ENCODE data around the gene PDLIM7. TPM values are rescaled to one million over a fixed set of nuclear protein-coding genes. Genes with fewer than 3 reads are reported as not detected.
"Not testable (repeated sequence)": the region's sequence is repeated elsewhere in the genome, so short reads cannot be mapped to it uniquely, and the experiment has no call there.

PDLIM7 gene
- polyA plus RNA-seq, 4 donors, result 82.9 to 129 (median 96.9) TPM

DNA sequence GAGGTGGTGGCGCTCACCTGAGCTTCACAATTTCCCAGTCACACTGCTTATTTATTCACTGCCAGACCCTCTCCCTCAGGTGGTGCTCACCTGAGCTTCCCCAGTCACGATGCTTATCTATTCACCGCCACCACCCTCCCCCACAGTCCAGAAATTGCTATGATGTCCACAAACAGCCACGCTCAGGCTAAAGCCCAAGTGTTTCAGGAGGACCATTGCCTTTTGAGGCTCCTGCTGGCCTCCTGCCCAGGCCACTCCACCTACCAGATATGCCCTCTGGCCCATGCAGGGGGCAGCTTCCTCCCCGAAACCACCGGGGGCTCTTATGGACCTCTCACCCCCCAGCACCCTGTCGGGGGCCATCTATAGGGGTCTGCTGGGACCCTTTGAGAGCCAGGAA, 4.6 kb downstream of the PDLIM7 start:
- no peak for DNase-seq (ENCODE audit: low read depth in 4 of 4, low spot score in 3 of 4)

DNA sequence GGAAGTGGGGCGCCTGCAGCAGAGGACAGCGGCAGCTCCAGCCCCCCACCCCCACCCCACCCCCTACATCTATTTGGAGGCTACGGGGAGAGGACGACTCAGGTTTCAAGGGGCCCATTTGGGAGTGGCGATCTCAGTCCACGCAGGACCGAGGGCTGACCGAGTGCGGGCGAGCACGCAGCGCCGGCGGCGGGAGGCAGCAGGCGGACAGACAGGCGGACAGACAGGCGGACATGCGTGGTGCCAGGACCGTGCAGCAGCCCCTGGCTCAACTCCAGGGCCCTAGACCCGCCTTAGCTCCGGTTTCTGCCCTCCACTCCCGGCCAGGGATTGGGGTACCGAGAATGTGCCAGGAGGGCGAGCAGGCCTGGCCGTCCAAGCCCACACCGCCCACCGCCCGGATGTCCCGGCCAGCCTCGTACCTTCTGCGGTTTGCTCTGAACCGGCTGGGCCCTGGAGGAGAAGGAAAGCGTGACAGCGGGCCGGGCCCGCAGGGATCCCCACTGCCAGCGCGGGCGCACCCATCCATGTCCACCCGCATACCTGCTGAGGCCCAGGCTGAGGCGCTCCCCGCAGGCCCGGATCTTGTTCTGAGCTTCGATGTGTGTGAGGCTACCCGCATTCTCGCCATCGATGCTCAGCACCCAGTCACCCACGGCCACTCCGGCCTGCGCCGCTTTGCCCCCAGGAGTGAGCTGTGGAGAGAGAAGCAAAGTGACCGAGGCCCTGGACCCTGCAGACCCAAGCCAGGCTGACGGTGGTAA, 5.2 kb downstream of the PDLIM7 start:
- no peak for DNase-seq (ENCODE audit: low read depth in 4 of 4, low spot score in 3 of 4)

DNA sequence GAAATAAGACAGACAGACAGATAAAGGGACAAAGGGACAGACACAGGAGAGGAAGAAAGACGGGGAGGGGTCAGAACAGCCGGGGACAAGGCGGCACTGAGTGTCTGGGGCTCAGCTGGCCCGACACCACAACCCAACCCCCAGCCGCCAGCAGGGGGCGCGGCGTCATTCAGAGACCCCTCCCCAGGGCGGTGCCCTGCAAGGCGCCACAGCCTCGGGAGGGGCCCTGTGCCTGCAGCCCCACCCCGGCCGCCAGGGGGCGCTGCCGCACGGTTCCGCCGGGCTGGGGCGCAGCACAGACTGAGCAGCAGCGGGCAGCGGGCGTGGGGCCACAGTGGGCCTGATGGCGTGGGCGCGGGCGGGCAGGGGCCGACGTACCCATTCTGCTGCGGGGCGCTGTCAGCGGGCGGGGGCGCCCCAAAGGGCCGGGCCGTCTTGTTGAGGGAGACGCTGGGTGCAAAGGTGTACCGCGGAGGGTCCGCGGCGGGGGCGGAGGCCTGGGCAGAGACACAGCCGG, 5.9 kb downstream of the PDLIM7 start:
- no peak for DNase-seq (ENCODE audit: low read depth in 4 of 4, low spot score in 3 of 4)

- no peak for DNase-seq (ENCODE audit: low read depth in 4 of 4, low spot score in 3 of 4)
These were observed 6.4 kb downstream of the PDLIM7 start for GRCh38 chr5:177490992-177491391.

DNA sequence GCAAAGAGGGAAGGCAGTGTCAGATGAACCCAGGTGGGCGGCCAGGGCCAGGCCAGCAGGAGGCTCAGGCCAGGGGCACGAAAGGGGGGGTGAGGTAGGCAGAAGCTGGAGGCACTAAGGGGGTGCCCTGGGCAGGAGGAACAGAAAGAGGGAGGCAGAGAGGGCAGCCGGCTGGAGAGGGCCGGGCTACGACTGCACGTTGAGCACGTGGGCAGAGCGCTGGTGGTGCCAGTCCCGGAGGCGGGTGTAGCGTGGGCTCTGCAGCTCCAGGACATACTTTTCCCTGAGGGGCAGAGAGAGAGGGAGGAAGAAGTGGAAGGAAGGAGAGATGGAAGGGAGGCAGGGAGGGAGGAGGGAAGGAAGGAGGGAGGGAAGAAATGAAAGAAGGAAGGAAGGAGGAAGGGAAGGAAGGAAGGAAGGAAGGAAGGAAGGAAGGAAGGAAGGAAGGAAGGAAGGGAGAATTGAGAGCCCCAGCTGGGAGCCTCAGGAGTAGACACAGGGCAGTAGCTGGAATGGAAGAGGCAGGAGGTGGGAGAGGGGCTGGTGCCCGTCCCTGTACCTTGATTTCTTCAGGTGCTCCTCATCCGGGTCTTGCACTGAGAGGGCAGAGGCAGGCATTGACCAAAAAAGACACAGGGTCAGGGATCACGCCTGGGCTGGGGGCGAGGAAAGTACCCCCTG, 7.0 kb downstream of the PDLIM7 start:
- no peak for DNase-seq (ENCODE audit: low read depth in 4 of 4, low spot score in 3 of 4)

DNA sequence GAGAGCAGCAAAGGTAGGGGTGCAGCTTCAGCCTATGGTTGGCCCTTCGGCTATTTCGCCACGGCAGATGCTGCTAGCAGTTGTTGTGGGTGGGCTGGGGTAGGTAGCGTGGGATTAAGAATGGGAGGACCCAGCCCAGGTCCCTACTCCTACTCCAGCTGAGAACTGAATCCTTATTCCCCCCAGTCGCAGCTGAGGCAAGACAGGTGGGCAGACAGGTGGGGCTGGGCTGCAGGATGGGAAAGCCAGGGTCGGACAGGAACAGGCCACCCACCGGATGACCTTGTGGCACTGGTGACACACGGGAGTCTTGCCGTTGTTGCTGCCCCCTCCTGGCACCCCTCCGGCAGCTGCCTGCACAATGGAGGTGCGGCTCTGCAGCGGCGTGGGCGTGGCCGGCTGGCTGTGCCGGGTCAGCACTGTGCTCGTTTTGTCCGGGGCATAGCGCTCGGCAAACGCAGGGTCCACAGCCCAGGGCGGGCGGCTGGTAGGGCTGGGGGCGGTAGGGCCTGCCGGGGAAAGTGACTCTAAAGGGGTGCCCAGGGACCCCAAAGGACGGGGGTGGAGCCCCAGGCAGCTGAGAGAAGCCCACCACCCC, 8.2 kb downstream of the PDLIM7 start:
- no peak for DNase-seq (ENCODE audit: low read depth in 4 of 4, low spot score in 3 of 4)

DNA sequence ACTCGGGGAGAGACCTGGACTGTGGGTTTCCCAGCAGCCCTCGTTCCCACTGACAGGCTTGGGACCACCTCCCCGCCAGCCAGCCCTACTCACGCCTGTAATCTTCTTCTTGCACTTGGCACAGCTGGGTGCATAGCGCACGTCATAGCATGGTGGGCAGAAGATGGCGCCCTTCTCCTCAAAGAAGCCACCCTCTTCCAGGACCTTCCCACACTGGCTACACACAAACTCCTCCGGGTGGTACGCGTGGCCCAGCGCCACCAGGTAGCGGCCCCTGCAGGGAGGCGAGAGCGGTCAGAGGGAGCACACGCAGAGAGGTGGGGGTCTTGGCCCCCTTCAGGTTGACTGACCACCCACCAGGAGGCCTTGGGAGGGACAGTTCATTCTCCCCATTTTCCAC, 9.4 kb downstream of the PDLIM7 start:
- no peak for DNase-seq (ENCODE audit: low read depth in 4 of 4, low spot score in 3 of 4)

DNA sequence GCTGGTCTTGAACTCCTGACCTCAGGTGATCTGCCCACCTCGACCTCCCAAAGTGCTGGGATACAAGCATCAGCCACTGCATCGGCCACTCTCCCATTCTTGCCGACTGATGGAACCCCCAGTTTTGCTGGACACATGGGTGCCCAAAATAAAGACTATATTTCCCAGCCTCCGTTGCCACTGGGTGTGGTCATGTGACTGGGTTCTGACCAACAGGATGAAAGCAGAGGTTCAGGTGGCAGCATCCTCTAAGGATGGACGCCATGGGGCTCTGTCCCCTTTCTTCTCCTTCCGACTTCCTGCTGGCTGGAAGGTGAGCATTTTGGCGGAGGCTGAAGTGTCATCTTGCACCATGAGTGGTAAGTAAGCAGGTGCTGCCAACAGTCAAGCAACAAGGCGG, 10.3 kb downstream of the PDLIM7 start:
- no peak for DNase-seq (ENCODE audit: low read depth in 4 of 4, low spot score in 3 of 4)

DNA sequence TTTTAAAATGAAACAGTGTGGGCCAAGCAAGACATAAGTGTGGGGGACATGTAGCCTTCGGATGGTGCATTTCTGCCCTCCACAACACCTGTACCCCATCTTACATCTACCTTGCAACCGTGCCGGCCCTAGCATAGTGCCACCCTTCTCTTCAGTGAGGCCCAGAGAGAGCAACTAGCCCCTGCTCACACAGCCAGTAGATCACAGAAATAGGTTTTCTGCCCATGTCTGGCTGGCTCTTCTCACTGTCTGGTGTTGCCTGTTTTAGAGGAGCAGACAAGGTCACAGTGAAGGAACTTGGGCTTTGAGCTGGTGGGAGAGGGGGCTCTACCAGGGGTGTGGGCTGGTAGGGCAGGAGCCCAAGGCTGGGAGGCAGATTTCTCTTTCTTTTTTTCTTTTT, 11.1 kb downstream of the PDLIM7 start:
- no peak for DNase-seq (ENCODE audit: low read depth in 4 of 4, low spot score in 3 of 4)

DNA sequence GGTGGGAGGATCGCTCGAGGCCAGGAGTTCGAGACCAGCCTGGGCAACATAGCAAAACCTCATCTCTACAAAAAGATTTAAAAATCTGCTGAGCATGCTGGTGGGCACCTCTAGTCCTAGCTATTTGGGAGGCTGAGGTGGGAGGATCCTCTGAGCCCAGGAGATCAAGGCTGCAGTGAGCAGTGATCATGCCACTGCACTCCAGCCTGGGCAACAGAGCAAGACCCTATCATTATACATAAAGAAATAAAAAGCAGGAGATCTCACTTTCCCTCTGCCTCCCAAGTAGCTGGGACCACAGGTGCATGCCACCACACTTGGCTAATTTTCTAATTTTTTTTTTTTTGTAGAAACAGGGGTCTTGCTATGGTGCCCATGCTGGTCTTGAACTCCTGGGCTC, 11.7 kb downstream of the PDLIM7 start:
- not testable (repeated sequence) for DNase-seq (ENCODE audit: low read depth in 4 of 4, low spot score in 3 of 4)

GRCh38 chr5:177484902-177485549, 12.4 kb downstream of the PDLIM7 start:
- no peak for DNase-seq (ENCODE audit: low read depth in 4 of 4, low spot score in 3 of 4)

GRCh38 chr5:177483994-177484901, 13.2 kb downstream of the PDLIM7 start:
- no peak for DNase-seq (ENCODE audit: low read depth in 4 of 4, low spot score in 3 of 4)

GRCh38 chr5:177483042-177483441, 14.4 kb downstream of the PDLIM7 start:
- DNase-seq (ENCODE audit: low read depth in 4 of 4, low spot score in 3 of 4), result no peak

GRCh38 chr5:177482359-177482795, 15.0 kb downstream of the PDLIM7 start:
- no peak for DNase-seq (ENCODE audit: low read depth in 4 of 4, low spot score in 3 of 4)

DNA sequence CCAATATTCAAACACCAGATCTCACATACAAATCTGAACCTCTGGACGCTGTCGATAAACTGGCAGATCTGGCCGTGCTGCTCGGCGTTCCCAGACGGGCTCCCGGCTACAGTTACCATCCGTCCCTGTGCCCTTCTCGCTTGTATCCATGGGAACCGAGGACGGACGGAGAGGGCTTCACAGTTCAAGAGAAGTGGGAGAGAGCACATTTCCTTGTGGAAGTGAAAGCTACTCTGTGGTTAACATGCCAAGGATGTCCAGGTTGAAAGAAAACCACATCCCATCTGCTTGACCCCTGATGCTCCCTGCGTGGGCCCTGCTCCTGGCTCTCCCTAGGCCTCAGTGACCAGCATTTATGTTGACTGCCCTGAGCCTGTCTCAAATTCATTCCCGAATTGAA, 17.6 kb downstream of the PDLIM7 start:
- DNase-seq (ENCODE audit: low read depth in 4 of 4, low spot score in 3 of 4), result no peak

DNA sequence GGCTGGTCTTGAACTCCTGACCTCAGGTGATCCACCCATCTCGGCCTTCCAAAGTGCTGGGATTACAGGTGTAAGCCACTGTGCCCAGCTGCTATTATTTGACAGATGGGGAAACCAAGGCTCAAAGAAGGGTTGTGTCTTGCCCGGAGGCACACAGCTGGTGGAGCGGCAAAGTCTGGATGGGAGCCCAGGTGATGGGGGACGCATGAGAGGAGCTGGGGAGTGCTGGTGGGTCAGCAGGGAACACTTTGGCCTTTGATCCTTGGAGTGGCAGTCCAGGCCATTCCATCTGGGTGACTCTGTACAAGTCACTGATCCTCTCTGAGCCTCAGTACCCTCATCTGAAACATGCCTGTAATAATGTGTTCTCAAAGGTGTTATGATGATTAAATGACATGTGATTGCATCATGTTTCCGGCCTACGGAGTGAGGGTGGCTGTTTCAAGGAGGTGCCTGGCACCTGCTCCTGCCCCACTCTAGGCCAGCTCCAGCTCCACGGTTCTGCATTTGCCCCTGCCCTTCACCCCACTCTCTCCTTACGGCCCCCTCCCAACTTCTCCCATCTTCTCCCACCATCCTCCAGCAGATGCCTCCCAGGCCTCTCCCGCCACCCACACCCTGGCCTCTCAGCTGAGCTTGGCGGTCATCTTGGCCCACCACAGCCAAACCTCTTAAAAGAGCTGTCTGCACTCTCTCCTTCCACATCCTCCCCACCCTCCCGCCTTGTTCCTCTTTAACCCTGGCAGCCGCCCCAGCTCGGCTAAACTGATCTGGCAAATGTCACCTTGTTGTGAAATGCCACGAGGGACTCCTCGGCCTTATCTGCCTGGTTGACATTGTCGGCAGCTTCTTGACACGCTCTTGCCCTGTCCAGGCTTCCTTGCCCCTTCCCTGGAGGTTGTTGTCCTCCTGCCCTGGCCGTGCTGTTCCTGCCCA, 18.4 kb downstream of the PDLIM7 start:
- no peak for DNase-seq (ENCODE audit: low read depth in 4 of 4, low spot score in 3 of 4)

- DNase-seq (ENCODE audit: low read depth in 4 of 4, low spot score in 3 of 4), result no peak
These were observed 19.5 kb downstream of the PDLIM7 start for GRCh38 chr5:177477701-177478477.

DNA sequence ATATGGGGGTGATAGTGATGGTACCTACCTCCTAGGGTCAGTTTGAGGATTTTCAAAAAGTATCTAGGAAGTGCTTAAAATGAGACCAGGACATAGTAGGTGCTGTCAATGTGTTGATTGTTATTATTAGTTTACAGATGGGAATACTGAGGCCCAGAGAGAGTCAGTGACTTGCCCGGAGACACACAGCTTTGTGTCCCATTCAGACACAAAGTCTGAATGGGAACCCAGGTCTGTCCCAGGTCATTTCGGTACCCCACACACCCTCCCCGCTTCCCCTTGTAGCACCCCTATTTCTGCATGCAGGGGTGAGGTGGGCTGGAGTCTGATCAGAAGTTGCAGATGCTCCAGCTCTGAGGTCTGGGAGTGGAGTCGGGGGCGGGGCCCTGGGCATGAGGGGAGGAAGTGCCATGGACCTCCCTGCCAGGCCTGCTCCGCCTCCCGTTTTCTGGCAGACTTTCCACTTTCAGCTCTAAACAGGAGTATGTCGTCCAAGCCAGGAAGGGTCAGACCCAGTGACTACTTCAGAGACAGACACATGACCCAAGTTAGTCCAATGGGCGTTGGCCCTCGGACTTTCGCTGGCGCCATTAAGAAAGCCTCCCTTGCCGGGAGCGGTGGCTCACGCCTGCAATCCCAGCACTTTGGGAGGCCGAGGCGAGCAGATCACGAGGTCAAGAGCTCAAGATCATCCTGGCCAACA, 20.7 kb downstream of the PDLIM7 start:
- no peak for DNase-seq (ENCODE audit: low read depth in 4 of 4, low spot score in 3 of 4)
